Panc1 (cell line): ENCODE results near the gene ELOB. TPM values are rescaled to one million over a fixed set of nuclear protein-coding genes. Genes with fewer than 3 reads are reported as not detected.

ENCODE experiments used
- ATAC-seq: fragments of 200-7000 bp; cut with Tn5 transposase; 2 replicates; pipeline ENCODE4 v1.9.1; 2020; ENCODE audit warnings: mild to moderate bottlenecking, moderate library complexity
- BruUV-seq: library from RNA; stranded (reverse); fragments of 400-500 nt; replicated peaks from 2 replicates; lab custom pipeline; 2021; lab: Mats Ljungman, UMichigan
- CTCF ChIA-PET: fragments of 300-600 bp; sonication (Branson Sonifier 250); formaldehyde crosslinking; loops from one replicate; lab custom pipeline; 2022; ENCODE audit warnings: antibody characterized with exemption; lab: Charles Lee
- POLR2A ChIA-PET: fragments of 300-600 bp; sonication (Branson Sonifier 250); formaldehyde crosslinking; loops from one replicate; lab custom pipeline; 2022; ENCODE audit warnings: antibody characterized with exemption; lab: Charles Lee
- DNase-seq: peaks from one replicate; pipeline ENCODE4 v3.0.0-alpha.2; 2010; ENCODE audit warnings: low read depth, low spot score
- H3K27ac ChIP-seq: 2 replicates; pipeline ENCODE4 v1.5.1; 2011; ENCODE audit warnings: mild to moderate bottlenecking, low read length, inconsistent platforms
- H3K27me3 ChIP-seq: fragments of 200-500 bp; sonication (Bioruptor generic); 2 replicates; pipeline ENCODE4 v1.6.0; 2014; ENCODE audit warnings: low read length, inconsistent platforms; ENCODE audit not compliant: control insufficient read depth, insufficient read depth
- H3K36me3 ChIP-seq: fragments of 200-500 bp; sonication (Bioruptor generic); 2 replicates; pipeline ENCODE4 v1.5.1; 2014; ENCODE audit warnings: inconsistent platforms, mild to moderate bottlenecking, low read length, moderate library complexity; ENCODE audit not compliant: control insufficient read depth, insufficient read depth
- H3K4me1 ChIP-seq: 2 replicates; pipeline ENCODE4 v1.5.1; 2011; ENCODE audit warnings: inconsistent platforms, mild to moderate bottlenecking, low read length, moderate library complexity; ENCODE audit not compliant: control insufficient read depth, insufficient read depth
- H3K4me3 ChIP-seq, 2 experiments: 2 replicates each; pipeline ENCODE4 v1.5.1; 2011 to 2012; ENCODE audit warnings: low read depth in 2 of 2, low read length in 2 of 2, mild to moderate bottlenecking in 2 of 2, inconsistent platforms in 1 of 2, moderate library complexity in 1 of 2
- H3K9me3 ChIP-seq: fragments of 200-500 bp; sonication (Bioruptor generic); 2 replicates; pipeline ENCODE4 v1.5.1; 2014; ENCODE audit warnings: low read depth, mild to moderate bottlenecking, inconsistent platforms, low read length, moderate library complexity; ENCODE audit not compliant: control insufficient read depth, insufficient read depth
- POLR2AphosphoS5 ChIP-seq: IDR thresholded peaks from 2 replicates; pipeline ENCODE4 v1.6.1; 2012; ENCODE audit warnings: mild to moderate bottlenecking, low read depth, low read length, moderate library complexity
- REST ChIP-seq, 2 experiments: IDR thresholded peaks; 2 replicates each; pipeline ENCODE4 v1.6.1; 2011 to 2012; ENCODE audit warnings: low read depth in 2 of 2, control low read depth in 1 of 2, low read length in 1 of 2, mild to moderate bottlenecking in 1 of 2, moderate library complexity in 1 of 2; ENCODE audit not compliant: insufficient read depth in 1 of 2
- SIN3A ChIP-seq: IDR thresholded peaks from 2 replicates; pipeline ENCODE4 v1.6.1; 2012; ENCODE audit warnings: low read depth, mild to moderate bottlenecking, low read length, moderate library complexity, borderline replicate concordance; ENCODE audit not compliant: insufficient read depth
- TCF7L2 ChIP-seq: IDR thresholded peaks from 2 replicates; pipeline ENCODE4 v1.6.1; 2011; ENCODE audit warnings: mild to moderate bottlenecking, low read depth, low read length, inconsistent platforms
- in situ Hi-C: cut with HindIII; loops from 2 replicates; pipeline ENCODE4 v1.10.0; 2016; ENCODE audit warnings: low sequenced_read_pairs, low pct_unique_long_range_greater_than_20kb
- intact Hi-C: fragments of 100-400 bp; cut with micrococcal nuclease; formaldehyde crosslinking; loops from one replicate; pipeline ENCODE4 v1.10.0; 2022; ENCODE audit not compliant: unreplicated experiment
- total RNA-seq: library from RNA; stranded (reverse); gene quantifications from one replicate; pipeline ENCODE4 v1.2.1, GENCODE V29; 2021; ENCODE audit not compliant: unreplicated experiment
- TF ChIP-seq, protein P1 (sequence below): fragments of 450-650 bp; IDR thresholded peaks from 2 replicates; pipeline ENCODE4 v1.5.1; 2017; ENCODE audit warnings: mild to moderate bottlenecking

Gene ELOB
- total RNA-seq, 1 experiment from 2014 or later = 642 TPM

- intact Hi-C loops (no loop called here), in situ Hi-C loops (no loop called here)
- DNase-seq (no peak), ATAC-seq (peak; percentile 77)
- no peaks in the 10 kb centered on the region for H3K27me3 ChIP-seq
- no peak overlapping the region for H3K4me3 ChIP-seq
- H3K9me3 ChIP-seq = no peaks in the 10 kb centered on the region
- no peaks in the 10 kb centered on the region for H3K36me3 ChIP-seq
- TF ChIP-seq TCF7L2 (no peak), SIN3A (no peak), POLR2AphosphoS5 (no peak), REST (IDR thresholded peaks at IDR 0.05; ENCODE audit: insufficient read depth in 1 of 2, low read depth in 2 of 2, low read length in 1 of 2) (no peak)
- TF ChIP-seq, protein P1, sequence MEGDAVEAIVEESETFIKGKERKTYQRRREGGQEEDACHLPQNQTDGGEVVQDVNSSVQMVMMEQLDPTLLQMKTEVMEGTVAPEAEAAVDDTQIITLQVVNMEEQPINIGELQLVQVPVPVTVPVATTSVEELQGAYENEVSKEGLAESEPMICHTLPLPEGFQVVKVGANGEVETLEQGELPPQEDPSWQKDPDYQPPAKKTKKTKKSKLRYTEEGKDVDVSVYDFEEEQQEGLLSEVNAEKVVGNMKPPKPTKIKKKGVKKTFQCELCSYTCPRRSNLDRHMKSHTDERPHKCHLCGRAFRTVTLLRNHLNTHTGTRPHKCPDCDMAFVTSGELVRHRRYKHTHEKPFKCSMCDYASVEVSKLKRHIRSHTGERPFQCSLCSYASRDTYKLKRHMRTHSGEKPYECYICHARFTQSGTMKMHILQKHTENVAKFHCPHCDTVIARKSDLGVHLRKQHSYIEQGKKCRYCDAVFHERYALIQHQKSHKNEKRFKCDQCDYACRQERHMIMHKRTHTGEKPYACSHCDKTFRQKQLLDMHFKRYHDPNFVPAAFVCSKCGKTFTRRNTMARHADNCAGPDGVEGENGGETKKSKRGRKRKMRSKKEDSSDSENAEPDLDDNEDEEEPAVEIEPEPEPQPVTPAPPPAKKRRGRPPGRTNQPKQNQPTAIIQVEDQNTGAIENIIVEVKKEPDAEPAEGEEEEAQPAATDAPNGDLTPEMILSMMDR = no peak
- ChIA-PET POLR2A (interaction anchor here (0.8 kb wide), 1 partner anchor 15 kb away, joined by 11 read pairs; no protein-coding TSS in a partner anchor), CTCF (no interaction called here)
- H3K27ac ChIP-seq = peak overlapping the region; percentile 62
- H3K4me1 ChIP-seq = peaks cover 13% of the 10 kb centered on the region
- no TSS peak for BruUV-seq
Measured at GRCh38 chr16:2811703-2812471, 34.8 kb upstream of the ELOB start.

- Histone ChIP-seq H3K9me3 (peaks cover 1% of the 10 kb centered on the region; the same call in 1 of the 2 replicates), H3K27ac (no peak overlapping the region), H3K36me3 (no peaks in the 10 kb centered on the region), H3K4me3 (no peak overlapping the region), H3K27me3 (no peaks in the 10 kb centered on the region), H3K4me1 (peaks cover 13% of the 10 kb centered on the region)
- intact Hi-C loops (no loop called here), in situ Hi-C loops (no loop called here)
- TF ChIP-seq POLR2AphosphoS5 (no peak), TCF7L2 (no peak), REST (IDR thresholded peaks at IDR 0.05; ENCODE audit: insufficient read depth in 1 of 2, low read depth in 2 of 2, low read length in 1 of 2) (no peak), SIN3A (no peak)
- TF ChIP-seq, protein P1 = no peak
- no peak for DNase-seq
- no peak for ATAC-seq
- ChIA-PET POLR2A (interaction anchor here (0.6 kb wide), 1 partner anchor 38 kb away, joined by 5 read pairs; no protein-coding TSS in a partner anchor), CTCF (interaction anchor here (0.7 kb wide), 1 partner anchor 10 kb away, joined by 4 read pairs; no protein-coding TSS in a partner anchor)
- BruUV-seq = no TSS peak
Measured at GRCh38 chr16:2810651-2811050, 33.6 kb upstream of the ELOB start.
